ENCODE measurements around the gene ATP2A3. TPM values are rescaled to one million over a fixed set of nuclear protein-coding genes. Genes with fewer than 3 reads are reported as not detected.

Gene ATP2A3
- total RNA-seq, 1 experiment from 2014 or later = 13.3 TPM

- no peak overlapping the region for H4K91ac ChIP-seq (ENCODE audit: insufficient read length, low read depth, low read length)
- H4K20me1 ChIP-seq (ENCODE audit: control insufficient read depth, insufficient read depth, insufficient read length) = no peaks in the 10 kb centered on the region
- DNase-seq = no peak
- no peak overlapping the region for H3K14ac ChIP-seq (ENCODE audit: insufficient read depth, low read length)
- no peak overlapping the region for H2BK120ac ChIP-seq (ENCODE audit: low read depth, low read length, poor library complexity, severe bottlenecking)
- no peak overlapping the region for H2BK12ac ChIP-seq (ENCODE audit: insufficient read length, low read depth, low read length)
- no peaks in the 10 kb centered on the region for H3K9me3 ChIP-seq (ENCODE audit: control insufficient read depth, low read depth, low read length)
- H3K27ac ChIP-seq (ENCODE audit: insufficient read length, low read depth, low read length) = no peak overlapping the region
- no peak overlapping the region for H2AK5ac ChIP-seq (ENCODE audit: insufficient read length, low read length)
- H3K23me2 ChIP-seq (ENCODE audit: insufficient read length, low read depth, low read length, poor library complexity, severe bottlenecking) = peaks cover 6% of the 10 kb centered on the region
- no peak overlapping the region for H3K4me2 ChIP-seq (ENCODE audit: insufficient read depth, insufficient read length, low read length)
- H3K36me3 Mint-ChIP-seq (ENCODE audit: insufficient read depth in 1 of 3, low read depth in 3 of 3) = peaks cover 0 to 1% (median 0%) of the 10 kb centered on the region in 3 experiments; a peak in 2 of 7 replicates
- H3K9ac ChIP-seq (ENCODE audit: extremely low read depth, insufficient read length, low read length) = no peak overlapping the region
- no peak overlapping the region for H2BK15ac ChIP-seq (ENCODE audit: low read depth, low read length)
- no peak overlapping the region for H3K4ac ChIP-seq (ENCODE audit: low read depth, low read length)
- H2AFZ ChIP-seq (ENCODE audit: low read length) = no peak overlapping the region
- no peak overlapping the region for H3K56ac ChIP-seq (ENCODE audit: insufficient read length, low read depth, low read length)
- no peak overlapping the region for H2BK5ac ChIP-seq (ENCODE audit: insufficient read length, low read length)
- no peak overlapping the region for H3K4me3 Mint-ChIP-seq
- H4K8ac ChIP-seq (replicated peaks; ENCODE audit: insufficient read length, low read depth, low read length) = no peak overlapping the region
- H2BK20ac ChIP-seq (ENCODE audit: low read depth, low read length, poor library complexity, severe bottlenecking) = no peak overlapping the region
- WGBS (ENCODE audit: extremely low coverage, insufficient read length, low lambda C conversion rate) = no CpG with 5 or more reads among the region's 22 CpGs
- peaks cover 32 to 54% of the 10 kb centered on the region in 2 experiments for H3K4me1 Mint-ChIP-seq
- H3T11ph ChIP-seq (ENCODE audit: low read length) = no peak overlapping the region
- no peak overlapping the region for H3K18ac ChIP-seq (ENCODE audit: insufficient read length, low read depth, low read length)
- H3K9me3 Mint-ChIP-seq = no peaks in the 10 kb centered on the region
- no peaks in the 10 kb centered on the region for H3K79me1 ChIP-seq (ENCODE audit: insufficient read depth, low read depth, low read length, poor library complexity, severe bottlenecking)
- no peaks in the 10 kb centered on the region for H3K79me2 ChIP-seq (ENCODE audit: insufficient read depth, low read length)
- no peak overlapping the region for H4K5ac ChIP-seq (ENCODE audit: insufficient read length, low read depth, low read length)
- H3K27me3 Mint-ChIP-seq (ENCODE audit: low read depth) = peaks cover 12% of the 10 kb centered on the region
- peaks cover 2% of the 10 kb centered on the region; the same call in 1 of the 2 replicates for H3K4me1 ChIP-seq (ENCODE audit: insufficient read depth, low read length)
- TF ChIP-seq CTCF (conservative IDR thresholded peaks at IDR 0.05) = no peak
- H3K27me3 ChIP-seq (ENCODE audit: insufficient read depth, low read length) = no peaks in the 10 kb centered on the region; the same call in 1 of the 2 replicates
- no peak overlapping the region; a peak in 1 of 7 replicates for H3K27ac Mint-ChIP-seq
- H3K23ac ChIP-seq (ENCODE audit: insufficient read length, low read depth, low read length) = no peak overlapping the region
These were observed 74.0 kb downstream of the ATP2A3 start for GRCh38 chr17:3890082-3890877.

All from H9 (cell line).